Measurements from ENCODE around the gene CD69.
A peak's percentile ranks its signal among the peaks of the same experiment; 100 is the strongest.
"Not testable (repeated sequence)": the region's sequence is repeated elsewhere in the genome, so short reads cannot be mapped to it uniquely, and the experiment has no call there.

CD69 gene

GRCh38 chr12:9718968-9719367, 41.7 kb downstream of the CD69 start:
- DNase-seq (ENCODE audit: low spot score): no peak

GRCh38 chr12:9717070-9717925, 43.4 kb downstream of the CD69 start:
- DNase-seq (ENCODE audit: low spot score): no peak

- not testable (repeated sequence) for DNase-seq (ENCODE audit: low spot score)
Observed at GRCh38 chr12:9713032-9713558, 47.6 kb downstream of the CD69 start.

GRCh38 chr12:9711664-9712063, 49.0 kb downstream of the CD69 start:
- peak; percentile 60 for DNase-seq (ENCODE audit: low spot score)

- DNase-seq (ENCODE audit: low spot score): no peak
Observed at GRCh38 chr12:9710584-9711375, 49.9 kb downstream of the CD69 start.

GRCh38 chr12:9708853-9709252, 51.8 kb downstream of the CD69 start:
- no peak for DNase-seq (ENCODE audit: low spot score)

- peak; percentile 68 for DNase-seq (ENCODE audit: low spot score)
Observed at GRCh38 chr12:9707864-9708808, 52.6 kb downstream of the CD69 start.

GRCh38 chr12:9707356-9707755, 53.3 kb downstream of the CD69 start:
- DNase-seq (ENCODE audit: low spot score): no peak

GRCh38 chr12:9706086-9706685, 54.5 kb downstream of the CD69 start:
- no peak for DNase-seq (ENCODE audit: low spot score)

GRCh38 chr12:9704561-9704960, 56.1 kb downstream of the CD69 start:
- DNase-seq (ENCODE audit: low spot score): not testable (repeated sequence)

Data from GM03348 (cell line).